Common myeloid progenitor, CD34-positive (primary cell): ENCODE measurements around the gene CHURC1.

Experiments
- CTCF ChIA-PET: fragments of 350-600 bp; sonication (Branson Sonifier 250); formaldehyde crosslinking; loops from one replicate; lab custom pipeline; 2021; ENCODE audit warnings: antibody characterized with exemption; lab: Charles Lee
- POLR2A ChIA-PET: fragments of 350-600 bp; sonication (Branson Sonifier 250); formaldehyde crosslinking; loops from one replicate; lab custom pipeline; 2021; ENCODE audit warnings: antibody characterized with exemption; lab: Charles Lee
- DNase-seq, 3 donors: peaks; one replicate each; pipeline versions ENCODE4 v3.0.0 to v3.0.0-alpha.2; 2013
- H3K27ac ChIP-seq, 2 experiments: 1 replicate in 1 of 2; 2 replicates in 1 of 2; pipeline ENCODE4 v1.7.0; 2013; ENCODE audit warnings: inconsistent platforms in 2 of 2, low read length in 2 of 2, mild to moderate bottlenecking in 2 of 2, low read depth in 1 of 2, moderate library complexity in 1 of 2; ENCODE audit not compliant: severe bottlenecking in 2 of 2, insufficient read depth in 1 of 2, poor library complexity in 1 of 2
- H3K27me3 ChIP-seq, 5 experiments: replicated peaks in 2 of 5; 1 replicate in 3 of 5; 2 replicates in 2 of 5; pipeline versions ENCODE4 v1.6.1 to v1.7.0; 2013; ENCODE audit warnings: low read length in 4 of 5, mild to moderate bottlenecking in 2 of 5, moderate library complexity in 2 of 5, inconsistent platforms in 1 of 5; ENCODE audit not compliant: insufficient read depth in 5 of 5, control insufficient read depth in 4 of 5
- H3K36me3 ChIP-seq, 4 experiments: 1 replicate in 2 of 4; 2 replicates in 2 of 4; pipeline versions ENCODE4 v1.6.1 to v1.7.0; 2013; ENCODE audit warnings: low read length in 3 of 4, control low read depth in 1 of 4, mild to moderate bottlenecking in 1 of 4; ENCODE audit not compliant: control insufficient read depth in 4 of 4, insufficient read depth in 4 of 4
- H3K4me1 ChIP-seq, 4 experiments: 1 replicate in 3 of 4; 2 replicates in 1 of 4; pipeline versions ENCODE4 v1.6.1 to v1.7.1; 2013; ENCODE audit warnings: low read length in 3 of 4, mild to moderate bottlenecking in 3 of 4, control low read depth in 1 of 4, inconsistent platforms in 1 of 4, moderate library complexity in 1 of 4; ENCODE audit not compliant: control insufficient read depth in 4 of 4, insufficient read depth in 4 of 4; ENCODE audit errors: control extremely low read depth in 1 of 4
- H3K4me3 ChIP-seq, 7 experiments: 1 replicate in 4 of 7; 2 replicates in 3 of 7; pipeline versions ENCODE4 v1.5.1 to v1.7.0; 2013; ENCODE audit warnings: mild to moderate bottlenecking in 7 of 7, low read length in 6 of 7, moderate library complexity in 6 of 7, inconsistent platforms in 2 of 7, low read depth in 2 of 7, control low read depth in 1 of 7; ENCODE audit not compliant: insufficient read depth in 4 of 7, control insufficient read depth in 1 of 7; ENCODE audit errors: extremely low read depth in 1 of 7
- H3K9me3 ChIP-seq, 5 experiments: 1 replicate in 4 of 5; 2 replicates in 1 of 5; pipeline versions ENCODE4 v1.6.1 to v1.7.1; 2013; ENCODE audit warnings: low read length in 4 of 5, mild to moderate bottlenecking in 2 of 5, inconsistent platforms in 1 of 5, low read depth in 1 of 5, moderate library complexity in 1 of 5; ENCODE audit not compliant: control insufficient read depth in 4 of 5, insufficient read depth in 2 of 5; ENCODE audit errors: control extremely low read depth in 1 of 5
- WGBS: methylation state at CpG from one replicate; pipeline ENCODE4 v1.1.5; 2013; ENCODE audit not compliant: insufficient coverage; 5-methylcytosine and 5-hydroxymethylcytosine counted together

CHURC1 gene

DNA sequence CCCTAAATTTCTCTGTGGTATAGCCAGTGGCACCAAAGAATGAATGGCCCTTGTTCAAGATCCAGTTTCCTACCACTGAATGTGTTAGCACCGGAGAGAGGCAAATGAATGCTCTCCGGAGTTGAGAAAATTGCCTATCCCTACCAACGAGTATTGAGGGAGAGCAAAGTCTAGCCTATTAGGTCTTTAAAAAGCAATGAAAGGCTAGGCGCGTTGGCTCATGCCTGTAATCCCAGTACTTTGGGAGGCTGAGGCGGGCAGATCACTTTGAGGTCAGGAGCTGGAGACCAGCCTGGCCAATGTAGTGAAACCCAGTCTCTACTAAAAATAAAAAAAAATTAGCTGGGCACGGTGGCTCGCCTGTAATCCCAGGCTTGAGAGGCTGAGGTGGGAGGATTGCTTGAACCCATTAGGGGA lies 58.8 kb downstream of the CHURC1 start:
- no peak overlapping the region for H3K27ac ChIP-seq
- ChIA-PET CTCF (interaction anchor here (1.0 to 1.4 kb wide), 2 partner anchors 11 to 12 kb away, joined by 3 to 7 read pairs; no protein-coding TSS in a partner anchor), POLR2A (no interaction called here)
- peak overlapping the region in 4 of 7 experiments; percentile 61 to 78 (median 71) for H3K4me3 ChIP-seq
- no peaks in the 10 kb centered on the region for H3K36me3 ChIP-seq
- no peaks in the 10 kb centered on the region for H3K9me3 ChIP-seq
- no peak for DNase-seq
- peaks cover 0 to 35% (median 27%) of the 10 kb centered on the region in 4 experiments for H3K4me1 ChIP-seq
- peaks cover 0 to 9% (median 4%) of the 10 kb centered on the region in 5 experiments for H3K27me3 ChIP-seq
- 95% methylated on average over 7 of the region's 8 CpGs for WGBS

DNA sequence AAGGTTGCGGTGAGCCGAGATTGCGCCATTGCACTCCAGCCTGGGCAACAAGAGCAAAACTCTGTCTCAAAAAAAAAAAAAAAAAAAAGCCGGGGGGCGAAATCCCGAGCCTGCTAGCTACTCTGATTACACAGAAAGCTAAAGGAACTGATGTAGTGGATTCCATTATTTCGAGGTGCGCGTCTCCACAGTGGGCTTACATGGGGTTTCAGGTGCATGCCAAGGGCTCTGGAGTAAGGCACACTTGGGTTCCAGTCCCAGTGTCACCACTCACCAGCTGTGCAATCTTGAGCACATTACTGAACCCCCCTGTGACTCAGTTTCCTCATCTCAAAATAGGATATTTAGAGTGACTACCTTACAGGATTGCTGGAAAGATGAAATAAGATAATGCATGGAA lies 59.6 kb downstream of the CHURC1 start:
- no peak for DNase-seq
- CTCF ChIA-PET: interaction anchor here (1.0 to 1.8 kb wide), 4 partner anchors 11 to 46 kb away, joined by 3 to 7 read pairs (median 4); partner anchors contain the start of gene FNTB
- WGBS: 95% methylated on average over 3 of the region's 9 CpGs
- H3K9me3 ChIP-seq: no peaks in the 10 kb centered on the region
- peaks cover 0 to 9% (median 6%) of the 10 kb centered on the region in 5 experiments for H3K27me3 ChIP-seq
- H3K36me3 ChIP-seq: no peaks in the 10 kb centered on the region
- H3K27ac ChIP-seq: no peak overlapping the region
- POLR2A ChIA-PET: no interaction called here
- H3K4me1 ChIP-seq: peaks cover 0 to 28% (median 22%) of the 10 kb centered on the region in 4 experiments
- no peak overlapping the region for H3K4me3 ChIP-seq

DNA sequence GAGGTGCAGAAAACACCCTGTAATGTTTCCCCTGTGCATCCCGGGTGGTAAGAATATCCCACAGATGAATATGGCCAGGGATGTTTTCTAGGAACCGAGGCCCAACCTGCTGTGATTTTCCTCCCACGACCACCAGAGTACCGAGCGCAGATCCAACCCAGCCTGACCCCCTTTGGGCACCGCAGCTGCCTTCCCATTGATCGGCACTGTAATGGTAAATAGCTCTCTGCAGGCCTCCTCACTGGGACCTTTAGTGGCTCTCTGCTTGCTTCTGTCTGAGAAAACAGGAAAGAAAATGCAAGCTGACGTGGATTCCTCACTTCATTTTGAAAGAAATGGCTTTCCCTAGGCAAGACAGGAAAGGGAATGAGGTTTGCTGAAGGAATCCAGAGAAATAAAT lies 60.3 kb downstream of the CHURC1 start:
- peaks cover 0 to 9% (median 6%) of the 10 kb centered on the region in 5 experiments for H3K27me3 ChIP-seq
- H3K4me1 ChIP-seq: peaks cover 0 to 26% (median 20%) of the 10 kb centered on the region in 4 experiments
- POLR2A ChIA-PET: no interaction called here
- H3K27ac ChIP-seq: no peak overlapping the region
- no peak overlapping the region for H3K4me3 ChIP-seq
- H3K9me3 ChIP-seq: no peaks in the 10 kb centered on the region
- 95% methylated on average over 8 of the region's 8 CpGs for WGBS
- DNase-seq: no peak
- CTCF ChIA-PET: interaction anchor here (0.9 to 2.6 kb wide), 5 partner anchors 10 to 76 kb away, joined by 3 to 10 read pairs (median 4); partner anchors contain the start of gene FNTB
- H3K36me3 ChIP-seq: no peaks in the 10 kb centered on the region

DNA sequence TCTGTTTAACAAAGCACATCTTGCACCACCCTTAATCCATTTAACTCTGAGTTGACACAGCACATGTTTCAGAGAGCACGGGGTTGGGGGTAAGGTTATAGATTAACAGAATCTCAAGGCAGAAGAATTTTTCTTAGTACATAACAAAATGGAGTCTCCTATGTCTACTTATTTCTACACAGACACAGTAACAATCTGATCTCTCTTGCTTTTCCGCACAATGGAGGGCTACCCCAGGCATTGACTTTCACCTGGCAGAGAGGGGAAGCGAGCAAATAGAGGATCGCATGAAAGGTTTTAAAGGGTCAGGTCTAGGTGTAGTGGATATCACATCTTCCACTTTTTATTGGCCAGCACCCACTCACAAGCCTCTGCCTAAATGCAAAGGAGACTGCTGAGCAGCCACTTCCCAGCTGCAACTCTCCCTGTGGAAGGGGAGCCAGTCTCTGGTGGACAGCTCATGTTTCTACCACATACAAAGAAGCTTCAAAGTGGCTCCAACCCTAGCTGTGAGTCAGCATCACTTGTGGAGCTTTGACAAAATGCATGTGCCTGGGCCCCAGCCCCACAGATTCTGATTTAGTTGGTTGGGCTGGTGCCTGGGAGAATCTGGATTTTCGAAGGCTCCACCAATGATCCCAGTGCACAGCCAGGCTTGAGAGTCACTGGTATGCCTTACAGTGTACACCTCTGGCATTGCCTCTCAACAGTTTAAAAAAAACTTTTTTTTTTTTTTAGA lies 65.2 kb downstream of the CHURC1 start:
- H3K27ac ChIP-seq: no peak overlapping the region
- H3K36me3 ChIP-seq: no peaks in the 10 kb centered on the region
- peaks cover 0 to 6% (median 0%) of the 10 kb centered on the region in 5 experiments for H3K27me3 ChIP-seq
- no peak overlapping the region for H3K4me3 ChIP-seq
- DNase-seq: no peak
- WGBS: no CpG with 5 or more reads among the region's 5 CpGs
- peaks cover 0 to 3% (median 2%) of the 10 kb centered on the region in 4 experiments for H3K4me1 ChIP-seq
- POLR2A ChIA-PET: no interaction called here
- CTCF ChIA-PET: interaction anchor here (0.7 to 16.2 kb wide), 3 partner anchors 9 to 88 kb away, joined by 3 to 236 read pairs (median 3); no protein-coding TSS in a partner anchor
- H3K9me3 ChIP-seq: no peaks in the 10 kb centered on the region

DNA sequence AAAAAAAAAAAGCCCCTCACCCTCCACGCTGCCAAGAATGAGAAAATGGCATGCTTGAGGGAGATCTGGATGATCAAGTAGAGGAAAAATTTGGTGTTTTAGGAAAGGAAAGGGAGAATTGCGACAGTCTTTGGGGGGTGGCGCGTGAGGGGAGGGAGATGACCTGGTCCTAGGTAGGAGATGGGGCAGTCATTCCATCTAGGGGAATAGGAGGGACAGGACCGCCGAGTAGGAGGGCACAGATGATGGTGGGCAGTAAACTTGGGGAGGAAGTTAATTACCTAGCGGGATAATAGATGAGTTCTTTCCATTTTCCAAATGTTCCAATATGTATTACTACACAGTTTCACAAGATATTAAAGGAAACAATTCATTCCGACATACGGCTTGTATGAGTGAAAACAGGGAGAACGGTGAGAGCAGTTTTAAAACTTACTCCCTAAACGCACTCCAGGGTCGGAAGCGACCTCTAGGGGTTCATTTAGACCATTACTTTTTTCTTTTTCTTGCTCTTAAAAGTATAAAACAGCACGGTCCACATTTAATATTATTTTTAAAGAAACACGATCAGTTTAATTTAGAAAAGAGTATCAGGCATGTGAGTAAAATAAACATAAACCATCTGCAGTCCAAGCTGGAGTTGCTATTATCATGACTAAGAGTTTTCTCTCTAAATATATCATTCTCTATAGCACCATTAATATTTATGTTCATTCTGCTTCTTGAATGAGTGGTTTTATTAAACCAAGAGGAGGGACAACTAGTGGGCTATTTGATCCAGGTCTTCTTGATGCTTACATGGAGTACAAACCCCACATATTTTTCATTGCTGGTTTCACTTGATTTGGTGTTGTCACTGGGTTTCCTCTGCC lies 69.4 kb downstream of the CHURC1 start:
- CTCF ChIA-PET: interaction anchor here (0.8 to 16.2 kb wide), 12 partner anchors 8 to 161 kb away, joined by 3 to 236 read pairs (median 4); no protein-coding TSS in a partner anchor
- H3K4me3 ChIP-seq: peak overlapping the region in 5 of 7 experiments; percentile 33 to 68 (median 51)
- no peaks in the 10 kb centered on the region for H3K9me3 ChIP-seq
- 19% methylated on average over 7 of the region's 15 CpGs for WGBS
- H3K4me1 ChIP-seq: peaks cover 4 to 23% (median 16%) of the 10 kb centered on the region in 4 experiments
- POLR2A ChIA-PET: no interaction called here
- DNase-seq: peak; percentile 67 to 83 (median 77)
- H3K27me3 ChIP-seq: no peaks in the 10 kb centered on the region
- no peak overlapping the region for H3K27ac ChIP-seq
- H3K36me3 ChIP-seq: no peaks in the 10 kb centered on the region
